SK-N-DZ (cell line): ENCODE measurements around the gene CYP8B1.

Experiments
- DNase-seq: peaks from one replicate; pipeline ENCODE4 v3.0.0-alpha.2; 2015; ENCODE audit warnings: low spot score

Gene CYP8B1

DNA sequence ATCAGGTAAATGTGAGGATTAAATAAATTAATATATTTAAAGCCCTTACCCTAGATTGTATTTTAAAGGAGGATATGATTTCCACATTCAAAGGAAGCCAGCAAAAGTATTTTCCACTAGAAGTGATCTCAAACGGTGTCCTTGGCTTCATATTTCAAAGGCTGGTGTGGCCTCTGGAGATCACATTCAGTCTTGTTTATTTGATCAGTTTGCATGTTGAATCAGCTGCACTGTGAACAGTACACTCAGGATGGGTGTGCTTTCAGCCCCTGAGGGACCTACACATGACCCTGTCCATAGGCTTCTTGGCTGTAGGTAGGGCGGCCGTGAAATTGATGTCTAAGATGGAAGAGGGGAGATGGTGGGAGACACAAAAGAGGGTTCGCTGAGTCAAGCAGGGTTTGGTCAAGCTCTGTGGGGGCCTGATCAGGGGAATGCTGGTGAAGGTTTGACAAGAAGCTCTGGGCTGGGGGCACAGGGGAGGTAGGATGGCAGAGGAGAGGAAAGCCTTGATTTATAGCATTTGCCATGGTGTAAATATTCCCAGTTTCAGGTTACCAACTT lies 21.9 kb downstream of the CYP8B1 start:
- no peak for DNase-seq

DNA sequence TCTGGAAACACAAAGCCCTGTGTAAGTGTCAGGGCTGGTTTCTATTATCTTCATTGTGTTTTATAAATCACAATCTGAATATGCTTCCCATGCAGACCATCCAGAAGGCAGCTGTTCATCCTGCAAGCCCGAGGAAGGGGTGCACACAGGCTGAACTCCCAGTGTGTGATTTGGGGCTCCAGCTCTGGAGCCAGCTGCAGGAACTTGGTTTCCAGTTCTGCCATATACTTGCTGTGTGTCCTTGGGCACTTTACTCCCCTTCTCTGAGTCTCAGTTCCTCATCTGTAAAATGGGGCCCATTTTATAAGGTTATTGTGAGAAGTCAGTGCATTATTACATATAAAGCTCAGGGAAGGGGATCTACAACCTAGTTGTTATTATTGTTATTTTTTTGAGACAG lies 22.6 kb downstream of the CYP8B1 start:
- DNase-seq = no peak

DNA sequence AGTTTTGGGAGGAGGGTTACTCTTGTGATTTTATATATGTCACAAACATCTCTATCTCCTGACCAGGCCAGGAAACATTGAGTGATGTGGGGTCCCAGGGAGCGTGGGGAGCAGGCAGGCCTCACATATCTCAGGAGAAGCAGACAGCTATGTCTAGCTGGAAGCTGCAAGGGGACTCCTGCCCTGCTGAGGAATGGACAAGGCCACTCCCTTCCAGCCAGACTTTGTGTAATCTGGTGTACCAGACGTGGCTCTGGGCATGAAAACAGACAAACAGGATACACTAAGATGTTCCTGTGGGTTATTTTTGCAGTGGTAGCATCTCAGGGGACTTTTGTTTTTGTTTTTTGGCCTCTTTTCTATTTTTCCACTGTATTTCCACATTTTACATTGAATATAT lies 23.2 kb downstream of the CYP8B1 start:
- DNase-seq = no peak

DNA sequence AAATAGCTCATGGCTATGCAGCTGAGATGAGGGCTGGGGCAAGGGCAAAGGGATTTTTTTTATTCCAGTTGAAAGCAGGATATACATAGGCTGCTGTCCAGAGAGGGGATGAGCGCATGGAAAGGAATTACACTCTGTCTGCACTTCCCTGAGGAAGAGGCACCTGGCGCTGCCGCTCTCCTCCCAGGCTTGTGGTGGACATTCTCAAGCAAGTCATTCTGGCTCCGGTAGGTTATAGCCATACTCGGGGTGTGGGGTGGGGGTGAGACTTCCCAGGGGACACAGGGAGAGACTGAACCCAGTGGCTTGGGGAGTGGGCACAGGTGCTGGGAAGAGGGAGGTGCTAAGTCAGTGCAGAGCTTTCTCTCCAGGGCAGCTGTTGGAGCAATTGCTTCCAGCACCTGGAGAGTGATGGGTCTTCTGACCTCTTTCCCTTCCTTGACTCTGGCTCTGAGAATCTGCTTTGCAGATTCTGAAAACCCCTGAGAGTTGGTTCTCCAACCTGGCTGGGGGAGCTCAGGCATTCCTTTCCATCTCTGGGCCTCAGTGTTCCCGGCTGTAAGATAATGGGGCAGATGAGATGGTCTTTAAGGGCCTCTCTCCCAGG lies 24.3 kb downstream of the CYP8B1 start:
- DNase-seq = no peak

DNA sequence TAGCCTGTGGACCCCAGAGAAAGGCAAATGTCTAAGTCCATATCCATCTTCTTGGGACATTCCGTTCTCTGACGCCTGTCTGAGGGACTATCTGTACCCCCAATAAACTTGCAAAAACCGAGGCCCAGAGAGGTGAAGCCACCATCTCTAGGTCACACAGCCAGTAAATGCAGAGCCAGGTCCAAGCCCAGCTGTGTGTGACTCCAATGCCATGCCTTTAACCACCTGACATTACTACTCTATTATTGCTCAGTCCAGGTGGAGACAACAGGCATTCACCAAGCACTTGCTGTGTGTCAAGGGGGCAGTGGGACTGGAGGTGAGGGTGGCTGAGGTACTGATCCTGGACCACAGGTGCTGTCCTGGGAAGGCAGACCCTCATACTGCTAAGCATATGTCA lies 25.4 kb downstream of the CYP8B1 start:
- DNase-seq = no peak

DNA sequence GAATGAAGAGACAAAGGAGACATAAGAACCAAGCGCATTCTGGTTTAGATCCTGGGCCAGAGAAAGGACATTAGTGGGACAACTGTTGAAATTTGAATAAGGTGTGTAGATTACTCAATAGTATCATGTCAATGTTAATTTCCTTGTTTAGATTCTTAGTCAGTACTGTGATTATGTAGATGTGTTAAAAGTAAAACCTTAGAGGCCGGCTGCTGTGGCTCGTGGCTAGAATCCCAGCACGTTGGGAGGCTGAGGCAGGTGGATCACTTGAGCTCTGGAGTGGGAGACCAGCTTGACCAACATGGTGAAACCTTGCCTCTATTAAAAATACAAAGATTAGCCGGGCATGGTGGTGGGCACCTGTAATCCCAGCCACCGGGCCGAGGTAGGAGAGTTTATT lies 26.7 kb downstream of the CYP8B1 start:
- DNase-seq = no peak

DNA sequence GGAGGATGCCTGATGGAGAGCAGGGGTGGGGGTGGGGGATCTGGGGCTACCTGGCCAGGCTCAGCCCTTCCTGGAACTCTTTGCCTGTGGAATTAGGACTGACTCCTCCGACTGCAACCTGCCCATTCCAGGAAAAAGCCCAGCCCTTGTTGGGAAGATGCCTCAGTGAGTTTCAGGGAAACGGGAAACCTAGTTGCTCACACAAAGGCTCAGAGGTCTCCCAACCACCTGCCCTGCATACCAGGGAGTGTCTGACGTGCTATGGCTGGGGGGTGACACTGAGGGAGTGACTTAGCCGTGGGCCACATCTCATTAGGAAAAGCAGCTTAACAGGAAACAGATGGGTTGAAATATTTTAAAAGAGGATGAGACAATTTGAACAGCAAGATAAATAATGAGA lies 27.9 kb downstream of the CYP8B1 start:
- DNase-seq = no peak

DNA sequence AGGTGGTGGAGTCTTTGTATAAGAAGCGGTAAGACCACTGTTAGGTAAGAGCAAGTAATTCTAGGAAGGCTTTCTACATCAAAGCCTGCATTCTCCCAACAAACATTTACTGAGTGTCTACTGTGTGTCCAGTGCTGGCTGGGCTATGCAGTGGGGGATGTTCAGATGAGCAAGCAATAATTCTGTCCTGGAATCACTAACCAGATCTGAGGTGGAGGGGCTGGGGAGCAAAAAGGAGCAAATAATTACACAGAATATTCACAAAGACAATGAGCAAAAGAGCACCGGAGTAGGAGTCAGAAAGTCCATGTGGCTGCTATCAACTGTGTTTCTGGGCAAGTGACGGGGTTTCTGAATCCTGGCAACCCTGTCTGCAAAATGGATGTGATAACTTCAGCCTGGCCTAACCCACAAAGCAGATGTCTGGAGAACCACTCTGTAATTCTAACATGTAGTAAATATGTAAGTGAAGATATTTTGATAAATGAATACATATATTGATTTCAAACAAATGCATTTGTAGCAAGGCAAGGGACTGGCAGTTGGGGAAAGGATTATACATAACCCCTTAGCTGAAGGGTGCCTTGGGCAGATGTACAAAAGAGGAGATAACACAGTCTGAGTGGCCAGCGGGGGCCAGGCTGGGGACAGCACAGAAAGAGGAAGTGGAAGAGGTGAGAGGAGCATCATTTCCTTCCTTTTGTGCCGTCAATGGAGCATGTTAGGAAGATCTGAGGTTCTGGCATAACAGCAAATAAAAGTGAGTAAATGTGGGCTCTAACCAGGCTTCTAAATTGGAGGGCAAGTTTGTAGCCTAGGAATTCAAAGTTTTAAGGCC lies 28.8 kb downstream of the CYP8B1 start:
- no peak for DNase-seq

DNA sequence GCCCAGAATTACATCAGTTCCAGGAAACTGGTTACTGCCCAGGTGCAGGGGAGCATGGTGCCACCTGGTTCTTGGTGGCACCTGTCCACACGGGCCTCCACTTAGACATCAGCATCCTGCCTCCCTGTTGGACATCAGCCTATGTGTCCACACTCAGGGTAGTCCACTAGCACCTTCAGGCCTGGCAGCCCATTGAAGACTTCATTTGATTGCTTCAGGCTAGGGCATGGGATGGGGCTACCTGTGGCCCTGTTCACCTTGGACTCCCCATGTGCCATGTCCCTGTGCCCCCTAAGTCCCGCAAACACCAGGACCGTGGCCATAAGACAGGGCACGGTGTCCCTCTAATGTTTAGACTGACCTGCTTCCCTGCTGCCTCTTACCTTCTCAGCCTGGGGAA lies 30.9 kb downstream of the CYP8B1 start:
- DNase-seq = no peak

DNA sequence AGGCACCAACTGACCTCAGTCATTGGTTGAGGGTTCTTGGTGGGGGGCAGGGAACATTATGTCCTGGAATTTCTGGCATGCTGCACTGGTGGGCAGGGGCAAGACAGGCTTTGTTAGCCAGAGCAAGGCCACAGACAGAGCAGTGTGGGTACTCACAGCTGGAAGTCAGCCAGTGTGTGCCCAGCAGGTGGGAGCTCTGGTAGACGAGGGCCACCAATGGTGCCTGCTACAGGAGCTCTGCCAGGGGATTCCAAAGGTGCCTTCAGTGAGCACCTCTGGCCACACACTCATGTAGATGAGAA lies 31.3 kb downstream of the CYP8B1 start:
- no peak for DNase-seq

DNA sequence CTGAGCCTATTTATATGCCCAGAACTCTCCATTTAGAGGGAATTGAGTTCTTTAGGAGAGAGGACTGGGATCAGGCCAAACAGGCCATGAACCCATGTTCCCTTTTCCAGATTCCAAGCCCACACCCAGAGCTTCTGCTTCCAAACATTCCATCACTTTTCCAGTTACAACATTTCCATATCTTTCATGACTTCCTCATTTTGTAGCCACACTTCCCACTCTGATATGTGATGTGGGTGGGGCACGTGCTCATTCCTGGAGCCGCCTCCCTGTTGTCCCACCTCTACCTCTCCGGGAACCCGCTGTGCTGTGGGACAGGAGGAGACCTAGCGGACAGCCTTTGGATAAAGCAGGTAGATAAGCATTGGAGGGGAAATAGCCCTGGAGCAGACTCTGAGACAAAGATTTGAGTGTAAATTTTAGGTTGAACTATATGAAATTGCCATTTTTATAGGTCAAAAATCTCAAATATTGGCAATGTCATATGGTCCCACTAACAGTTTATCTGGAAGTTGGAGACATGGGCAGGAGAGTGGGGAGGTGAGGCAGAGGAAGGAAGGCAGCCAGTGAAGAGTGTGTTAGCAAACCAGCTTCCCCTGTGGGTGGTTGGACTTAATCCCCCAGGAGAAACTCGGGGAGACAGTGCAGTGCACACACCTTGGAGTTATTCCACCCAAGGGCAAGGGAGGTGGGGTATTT lies 31.8 kb downstream of the CYP8B1 start:
- DNase-seq = no peak

DNA sequence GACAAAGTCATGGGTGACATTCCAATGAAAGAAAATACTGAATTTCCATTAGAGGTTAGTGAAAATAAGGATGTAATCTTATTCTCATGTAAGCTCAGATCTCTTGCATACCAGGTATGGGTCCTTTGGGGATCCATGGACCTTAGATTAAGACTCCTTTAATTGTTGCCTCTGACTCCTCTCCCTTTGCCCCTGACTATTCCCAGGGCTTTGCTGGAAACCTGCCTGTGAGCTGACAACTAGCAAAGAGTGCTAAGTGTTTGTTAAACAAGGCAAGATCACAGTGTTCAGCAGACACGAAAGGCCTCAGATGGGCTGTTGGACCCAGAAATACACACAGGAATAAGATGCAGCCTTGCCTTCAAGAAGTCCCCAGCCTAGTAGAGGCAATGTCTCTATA lies 34.3 kb downstream of the CYP8B1 start:
- DNase-seq = no peak

DNA sequence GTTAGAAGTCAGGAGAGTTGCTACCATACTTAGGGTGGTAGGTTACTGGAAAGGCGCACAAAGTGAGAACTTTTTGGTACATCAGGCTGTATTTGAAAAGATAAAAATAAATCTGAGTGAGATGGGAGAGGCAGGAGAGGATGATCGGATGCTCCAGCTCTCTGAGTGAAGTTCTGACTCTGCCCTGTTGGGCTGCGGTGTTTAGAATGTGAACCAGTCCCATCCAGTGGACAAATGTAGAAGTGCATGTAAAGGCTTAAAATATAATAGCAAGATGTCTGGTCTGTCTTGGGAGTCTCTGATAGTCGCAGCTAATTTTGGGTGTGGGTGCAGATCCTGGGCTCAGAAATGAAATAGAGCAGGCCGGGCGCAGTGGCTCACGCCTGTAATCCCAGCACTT lies 36.1 kb downstream of the CYP8B1 start:
- DNase-seq = peak; percentile 63

DNA sequence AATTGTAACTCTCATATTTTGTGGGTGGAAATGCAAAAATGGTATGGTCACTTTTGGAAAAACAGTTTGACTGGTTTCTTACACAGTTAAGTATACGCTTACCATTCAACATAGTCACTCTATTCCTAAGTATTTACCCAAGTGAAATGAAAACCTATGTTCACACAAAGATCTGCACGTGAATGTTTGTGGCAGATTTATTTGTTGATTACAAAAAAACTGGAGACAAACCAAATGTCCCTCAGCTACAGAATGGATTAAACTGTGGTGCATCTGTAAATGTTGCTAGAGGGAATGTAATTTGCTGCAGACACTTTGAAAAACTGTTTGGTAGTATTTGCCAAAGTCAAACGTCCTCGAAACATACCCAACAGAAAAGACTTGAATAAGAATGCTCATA lies 37.1 kb downstream of the CYP8B1 start:
- no peak for DNase-seq

DNA sequence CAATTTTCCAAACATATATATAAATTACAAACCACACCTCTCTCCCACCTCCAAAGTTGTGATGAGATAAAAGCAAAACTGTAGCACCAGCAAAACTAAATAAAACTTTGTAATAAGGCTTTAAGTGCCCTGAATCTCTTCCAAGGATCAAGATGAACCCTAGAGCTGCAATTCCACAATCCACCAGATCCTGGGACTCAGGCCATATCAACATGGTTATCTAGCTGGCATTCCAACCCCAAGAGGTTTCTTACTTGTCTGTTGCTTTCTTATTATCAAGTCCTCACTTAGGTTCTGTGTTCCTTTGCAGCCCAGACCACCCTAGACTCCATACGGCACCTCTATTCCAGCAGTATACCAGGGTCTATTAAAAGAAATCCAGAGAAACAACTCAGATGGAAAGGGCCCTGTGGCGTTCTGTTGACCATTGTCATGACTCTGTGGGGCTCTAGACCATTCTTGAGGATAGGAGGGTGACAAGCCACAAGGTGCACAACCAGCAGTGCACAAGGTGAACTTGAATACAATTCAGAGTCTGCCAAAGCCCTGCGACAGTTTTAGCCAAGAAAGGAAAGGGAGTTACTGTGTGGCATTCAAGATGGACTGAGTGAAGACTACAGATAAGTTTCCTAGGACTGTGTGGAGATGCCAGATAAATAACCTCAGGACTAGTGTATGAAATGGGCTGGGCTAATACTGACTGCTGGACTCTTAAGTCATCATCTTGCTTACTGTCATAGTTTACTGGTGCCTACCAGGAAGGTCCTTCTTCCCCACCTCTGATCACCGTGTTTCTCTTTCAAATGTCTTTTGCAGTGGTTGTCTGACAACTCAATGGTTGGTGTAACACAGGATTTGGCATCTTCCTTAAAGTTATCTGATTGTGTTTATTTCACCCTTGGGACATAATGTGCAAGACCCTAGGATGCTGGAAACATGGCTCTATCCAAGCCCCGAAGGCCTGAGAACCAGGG lies 39.2 kb downstream of the CYP8B1 start:
- DNase-seq = no peak

DNA sequence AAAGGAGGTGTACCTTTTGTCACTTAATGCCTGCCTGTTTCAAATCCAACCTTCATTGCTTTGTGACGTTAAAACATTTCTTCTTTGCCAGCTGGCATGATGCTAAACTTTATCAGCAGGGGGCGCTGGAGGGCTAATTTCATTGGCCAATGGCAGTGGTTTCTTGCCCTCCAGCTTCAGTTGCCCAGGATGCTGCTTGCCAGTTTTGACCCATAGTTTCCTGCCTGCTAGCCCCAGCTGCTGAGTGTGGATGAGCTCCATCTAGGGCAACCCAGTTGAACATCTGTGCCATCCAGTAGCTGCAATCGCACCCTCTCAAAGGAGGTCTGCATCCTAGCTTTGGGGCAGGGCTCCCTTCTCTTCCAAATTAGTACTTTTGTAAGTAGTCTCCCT lies 44.4 kb downstream of the CYP8B1 start:
- peak; percentile 17 for DNase-seq

DNA sequence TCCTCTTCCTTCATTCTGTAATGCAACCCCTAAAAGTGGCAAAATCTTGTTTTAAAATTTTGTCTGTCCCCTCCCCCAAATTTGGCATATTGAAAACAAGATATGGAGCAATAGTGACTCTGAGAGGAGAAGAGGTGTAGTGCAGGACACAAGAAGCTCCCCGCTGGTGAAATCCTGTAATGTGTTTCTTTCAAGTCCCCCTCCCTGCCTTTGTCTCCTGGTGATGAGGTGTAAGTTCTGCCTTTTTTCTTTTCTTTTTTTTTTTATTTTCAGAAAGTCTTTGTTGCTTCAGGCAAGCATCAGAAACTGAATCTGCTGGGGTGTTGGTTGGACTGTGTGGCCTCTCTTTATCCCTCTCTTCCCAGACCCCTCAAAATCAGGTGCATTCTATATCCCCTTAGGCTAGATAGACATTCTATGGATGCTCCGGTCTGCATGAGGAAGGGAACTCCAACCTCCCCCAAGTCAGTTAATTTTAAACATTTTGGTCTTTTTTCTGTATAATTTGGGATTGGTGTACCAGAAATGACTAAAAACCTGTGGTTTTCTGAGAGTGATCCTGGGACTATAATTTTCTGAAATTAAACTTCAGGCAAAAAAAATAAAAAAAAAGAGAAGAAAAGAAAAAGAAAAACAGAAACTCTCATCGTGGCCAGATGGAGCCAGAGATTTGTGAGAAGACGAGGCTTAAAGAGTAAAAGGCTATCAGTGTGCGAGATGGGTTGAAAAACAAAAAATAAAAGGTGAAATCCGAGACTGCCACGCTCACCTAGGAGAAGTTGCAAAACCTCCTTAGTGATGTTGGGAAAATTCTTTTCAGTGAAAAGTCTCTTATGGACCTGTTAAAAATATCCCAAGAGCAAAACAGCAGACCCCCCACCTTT lies 45.0 kb downstream of the CYP8B1 start:
- peak; percentile 11 for DNase-seq

DNA sequence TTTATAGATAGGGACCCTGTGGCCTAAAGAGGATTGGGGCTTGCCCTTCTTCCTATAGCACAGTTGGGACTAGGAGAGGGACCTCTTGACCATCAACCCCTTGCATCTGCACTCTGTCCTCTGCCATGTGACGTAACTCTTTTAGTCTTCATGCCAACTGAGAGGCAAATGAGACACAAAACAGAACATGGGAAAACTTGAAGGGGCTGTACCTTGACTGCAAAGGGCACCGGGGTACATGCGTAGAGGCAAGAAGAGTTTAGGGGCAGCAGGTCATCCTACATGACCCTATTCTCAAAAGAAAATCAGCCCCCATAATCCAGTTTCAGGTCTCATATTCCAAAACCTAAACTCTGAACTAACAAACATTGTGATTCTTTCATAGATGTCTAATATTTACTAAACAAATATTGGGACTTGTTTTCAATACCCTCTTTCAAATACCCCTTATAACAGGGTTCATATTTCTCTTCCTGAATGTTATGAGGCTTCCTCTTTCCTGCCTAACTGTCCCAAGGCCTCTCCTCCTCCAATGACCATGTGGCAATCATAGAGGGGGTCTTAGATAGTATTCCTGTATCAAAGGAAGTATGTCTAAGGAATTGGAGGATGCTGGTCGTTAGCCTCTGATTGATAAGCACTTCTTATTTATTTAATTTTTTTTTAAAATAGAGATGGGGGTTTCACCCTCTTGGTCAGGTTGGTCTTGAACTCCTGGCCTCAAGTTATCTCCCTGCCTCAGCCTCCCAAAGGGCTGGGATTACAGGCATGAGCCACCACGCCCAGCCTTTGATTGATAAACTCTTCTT lies 45.8 kb downstream of the CYP8B1 start:
- no peak for DNase-seq

DNA sequence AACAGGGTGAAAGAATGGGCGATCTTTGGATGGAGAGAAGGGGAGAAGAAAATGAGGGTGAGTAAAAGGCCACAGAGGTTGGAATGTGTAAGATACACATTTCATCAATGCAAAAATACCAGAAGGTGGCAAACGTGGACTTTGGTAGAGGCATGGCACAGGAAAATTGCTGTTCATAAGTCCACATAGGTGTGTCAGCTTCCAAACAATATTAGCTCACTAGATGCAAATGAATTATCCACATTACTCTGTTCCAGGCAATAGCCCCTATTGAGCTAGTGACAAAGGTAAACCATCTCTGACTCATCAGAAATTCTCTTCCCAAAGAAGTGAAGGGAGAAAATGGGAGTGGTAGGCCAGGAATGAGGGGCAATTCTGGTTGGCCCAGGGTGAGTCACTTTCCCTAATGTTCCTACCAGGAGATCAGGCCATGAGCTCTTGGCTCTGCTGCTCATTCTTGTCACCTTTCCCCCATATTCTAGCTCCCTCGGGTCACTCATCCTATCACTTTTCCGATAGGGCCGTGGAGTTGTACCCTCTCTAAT lies 46.5 kb downstream of the CYP8B1 start:
- no peak for DNase-seq
